Osteocyte (in vitro differentiated cells): ENCODE results near the gene C6orf52. TPM values are rescaled to one million over a fixed set of nuclear protein-coding genes. Genes with fewer than 3 reads are reported as not detected.

Experiments
- DNase-seq: peaks from one replicate; pipeline ENCODE4 v3.0.0; 2021; ENCODE audit warnings: mixed read lengths; ENCODE audit not compliant: unreplicated experiment; ENCODE audit errors: extremely low spot score
- H3K27ac Mint-ChIP-seq: one replicate; pipeline ENCODE4 v1.8.0; 2021; ENCODE audit warnings: mild to moderate bottlenecking, mixed read lengths; ENCODE audit not compliant: unreplicated experiment
- H3K27me3 Mint-ChIP-seq: one replicate; pipeline ENCODE4 v1.8.0; 2021; ENCODE audit warnings: mixed read lengths; ENCODE audit not compliant: unreplicated experiment
- H3K36me3 Mint-ChIP-seq: one replicate; pipeline ENCODE4 v1.8.0; 2021; ENCODE audit warnings: mixed read lengths; ENCODE audit not compliant: unreplicated experiment
- H3K4me1 Mint-ChIP-seq: one replicate; pipeline ENCODE4 v1.8.0; 2021; ENCODE audit warnings: mixed read lengths; ENCODE audit not compliant: unreplicated experiment
- H3K4me3 Mint-ChIP-seq: one replicate; pipeline ENCODE4 v1.8.0; 2021; ENCODE audit warnings: mild to moderate bottlenecking, moderate library complexity, mixed read lengths; ENCODE audit not compliant: unreplicated experiment
- H3K9me3 Mint-ChIP-seq: one replicate; pipeline ENCODE4 v1.8.0; 2021; ENCODE audit warnings: mixed read lengths; ENCODE audit not compliant: unreplicated experiment
- total RNA-seq: library from RNA; stranded (reverse); gene quantifications from 2 replicates; pipeline ENCODE4 v1.2.1, GENCODE V29; 2021
- TF ChIP-seq, protein P1 (sequence below): fragments of 200-600 bp; sonication (generic); IDR thresholded peaks from 2 replicates; pipeline ENCODE4 v1.5.0; 2021; ENCODE audit warnings: antibody characterized with exemption, mild to moderate bottlenecking, moderate library complexity

Gene C6orf52
- total RNA-seq, 1 donor from 2014 or later: 0.73 TPM

DNA sequence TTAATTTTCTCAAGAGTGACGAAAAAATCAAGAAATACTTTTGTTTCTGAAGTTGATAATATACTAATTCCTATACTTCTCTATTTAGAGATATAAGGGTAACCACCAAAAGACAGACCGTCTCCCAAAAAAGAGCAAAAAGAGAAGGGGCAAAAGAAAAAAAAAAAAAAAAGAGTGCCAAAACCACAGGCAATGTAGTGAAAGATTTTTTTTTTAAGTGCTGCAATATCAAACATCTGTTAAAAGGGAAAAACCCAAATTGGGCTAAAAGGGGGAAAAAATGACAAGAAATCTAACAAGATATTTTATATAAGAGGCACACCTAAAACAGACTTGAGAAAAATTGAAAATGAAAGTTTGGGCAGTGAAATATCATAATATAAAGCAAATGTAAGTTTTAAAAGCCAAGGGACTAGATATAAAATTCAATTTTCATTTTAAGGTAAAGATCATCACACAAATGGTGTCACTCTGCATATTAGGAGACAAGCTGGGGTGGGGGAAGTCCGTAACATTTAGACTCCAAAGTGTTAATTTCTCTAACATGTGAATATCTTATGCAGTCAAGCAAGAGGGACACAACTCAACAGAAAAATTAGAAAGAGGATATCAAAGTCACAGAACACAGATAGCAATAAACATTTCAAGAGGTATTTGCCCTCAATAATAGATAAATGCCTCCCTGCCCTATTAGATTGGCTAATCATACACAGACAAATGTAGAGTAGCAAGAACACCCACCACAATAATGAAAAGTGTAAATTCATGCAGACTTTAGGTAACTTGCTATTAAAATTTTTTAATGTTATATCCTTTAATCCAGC lies 9.1 kb downstream of the C6orf52 start:
- no peak overlapping the region for H3K27ac Mint-ChIP-seq
- no peaks in the 10 kb centered on the region for H3K36me3 Mint-ChIP-seq
- peaks cover 50% of the 10 kb centered on the region for H3K27me3 Mint-ChIP-seq
- no peaks in the 10 kb centered on the region for H3K9me3 Mint-ChIP-seq
- no peak for DNase-seq
- H3K4me3 Mint-ChIP-seq: no peak overlapping the region
- TF ChIP-seq, protein P1, sequence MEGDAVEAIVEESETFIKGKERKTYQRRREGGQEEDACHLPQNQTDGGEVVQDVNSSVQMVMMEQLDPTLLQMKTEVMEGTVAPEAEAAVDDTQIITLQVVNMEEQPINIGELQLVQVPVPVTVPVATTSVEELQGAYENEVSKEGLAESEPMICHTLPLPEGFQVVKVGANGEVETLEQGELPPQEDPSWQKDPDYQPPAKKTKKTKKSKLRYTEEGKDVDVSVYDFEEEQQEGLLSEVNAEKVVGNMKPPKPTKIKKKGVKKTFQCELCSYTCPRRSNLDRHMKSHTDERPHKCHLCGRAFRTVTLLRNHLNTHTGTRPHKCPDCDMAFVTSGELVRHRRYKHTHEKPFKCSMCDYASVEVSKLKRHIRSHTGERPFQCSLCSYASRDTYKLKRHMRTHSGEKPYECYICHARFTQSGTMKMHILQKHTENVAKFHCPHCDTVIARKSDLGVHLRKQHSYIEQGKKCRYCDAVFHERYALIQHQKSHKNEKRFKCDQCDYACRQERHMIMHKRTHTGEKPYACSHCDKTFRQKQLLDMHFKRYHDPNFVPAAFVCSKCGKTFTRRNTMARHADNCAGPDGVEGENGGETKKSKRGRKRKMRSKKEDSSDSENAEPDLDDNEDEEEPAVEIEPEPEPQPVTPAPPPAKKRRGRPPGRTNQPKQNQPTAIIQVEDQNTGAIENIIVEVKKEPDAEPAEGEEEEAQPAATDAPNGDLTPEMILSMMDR: no peak
- no peaks in the 10 kb centered on the region for H3K4me1 Mint-ChIP-seq

DNA sequence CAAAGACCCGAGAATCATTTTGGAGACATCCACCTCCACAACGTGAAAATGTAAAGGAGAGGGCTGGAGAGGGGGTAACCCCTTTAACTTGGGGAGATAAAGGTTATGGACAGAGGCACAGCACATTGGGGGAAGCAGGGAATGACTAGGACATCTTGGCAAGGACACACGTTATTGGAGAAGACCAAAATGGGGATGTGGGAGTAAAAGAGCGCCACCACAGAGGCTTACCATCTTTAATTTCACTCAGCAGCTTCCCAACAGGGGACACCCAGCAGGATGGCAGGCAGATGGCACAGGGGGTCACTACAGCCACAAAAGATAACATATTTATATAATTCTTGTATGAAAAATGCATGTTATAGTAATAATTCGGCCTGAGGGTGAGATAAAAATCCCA lies 9.8 kb downstream of the C6orf52 start:
- H3K36me3 Mint-ChIP-seq: no peaks in the 10 kb centered on the region
- H3K9me3 Mint-ChIP-seq: no peaks in the 10 kb centered on the region
- TF ChIP-seq, protein P1: no peak
- DNase-seq: no peak
- H3K27ac Mint-ChIP-seq: no peak overlapping the region
- peaks cover 51% of the 10 kb centered on the region for H3K27me3 Mint-ChIP-seq
- no peak overlapping the region for H3K4me3 Mint-ChIP-seq
- H3K4me1 Mint-ChIP-seq: no peaks in the 10 kb centered on the region

DNA sequence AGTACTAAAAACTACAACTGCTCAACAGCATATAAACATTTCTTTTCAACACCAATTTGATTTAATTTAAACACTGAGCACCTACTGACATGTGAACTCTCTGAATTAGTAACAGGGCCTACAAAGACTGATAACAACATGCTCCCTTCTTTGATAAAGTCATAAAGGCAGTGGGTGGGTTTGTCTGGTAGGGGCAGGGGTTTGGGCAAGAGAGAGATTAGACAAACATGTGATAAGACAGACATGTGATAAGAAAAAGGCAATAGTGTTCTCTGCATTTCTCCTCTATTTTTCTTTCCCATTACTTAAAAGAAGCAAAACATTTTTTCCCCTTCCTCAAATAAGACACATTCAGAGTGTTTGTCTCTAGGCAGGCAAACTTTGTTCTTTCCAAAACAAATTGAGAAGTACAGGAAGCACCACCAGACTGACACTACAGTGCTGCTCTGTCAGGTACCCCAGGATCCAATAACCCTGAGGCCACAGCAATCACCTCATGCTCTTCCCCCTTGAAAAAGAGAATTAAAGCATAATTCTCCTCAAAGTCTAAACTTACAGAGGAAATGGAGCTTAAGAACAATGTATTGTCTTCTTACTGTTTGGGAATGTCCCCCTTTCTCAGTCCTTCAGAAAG lies 11.9 kb downstream of the C6orf52 start:
- Mint-ChIP-seq H3K9me3 (no peaks in the 10 kb centered on the region), H3K36me3 (no peaks in the 10 kb centered on the region), H3K27me3 (peaks cover 43% of the 10 kb centered on the region), H3K27ac (no peak overlapping the region), H3K4me1 (no peaks in the 10 kb centered on the region), H3K4me3 (no peak overlapping the region)
- DNase-seq: no peak
- TF ChIP-seq, protein P1: no peak

DNA sequence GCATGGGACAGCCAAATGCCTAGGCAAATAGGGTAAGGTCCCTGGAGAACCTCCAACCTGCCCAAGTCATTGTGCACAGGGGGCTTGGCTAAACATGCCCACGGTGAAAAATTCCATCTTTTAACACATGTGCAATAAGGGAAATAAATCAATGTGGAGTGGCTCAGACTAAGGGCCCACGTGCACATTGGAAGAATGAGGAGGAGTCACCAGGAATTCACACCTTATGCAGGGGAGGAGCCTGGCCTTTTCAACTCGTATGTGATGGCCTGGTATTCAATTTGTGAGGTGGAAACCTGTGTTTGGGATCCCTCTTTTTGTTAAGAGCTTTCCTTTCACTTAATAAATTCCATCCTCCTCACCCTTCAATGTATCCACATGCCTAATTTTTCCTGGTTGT lies 12.6 kb downstream of the C6orf52 start:
- Mint-ChIP-seq H3K4me1 (no peaks in the 10 kb centered on the region), H3K27ac (no peak overlapping the region), H3K4me3 (no peak overlapping the region), H3K36me3 (no peaks in the 10 kb centered on the region), H3K9me3 (no peaks in the 10 kb centered on the region), H3K27me3 (peaks cover 37% of the 10 kb centered on the region)
- TF ChIP-seq, protein P1: no peak
- no peak for DNase-seq

DNA sequence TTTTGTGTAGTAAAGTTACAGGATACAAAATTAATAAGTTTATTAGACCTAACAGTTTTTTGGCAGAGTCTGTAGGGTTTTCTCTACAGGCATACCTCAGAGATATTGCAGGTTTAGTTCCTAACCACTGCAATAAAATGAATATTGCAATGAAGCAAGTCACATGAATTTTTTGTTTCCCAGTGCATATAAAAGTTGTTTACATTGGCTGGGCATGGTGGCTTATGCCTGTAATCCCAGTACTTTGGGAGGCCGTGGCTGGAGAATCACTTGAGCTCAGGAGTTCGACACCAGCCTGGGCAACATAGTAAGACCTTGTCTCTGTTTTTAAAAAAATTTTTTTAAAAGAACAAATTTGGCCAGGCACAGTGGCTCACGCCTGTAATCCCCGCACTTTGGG lies 16.0 kb downstream of the C6orf52 start:
- no peaks in the 10 kb centered on the region for H3K9me3 Mint-ChIP-seq
- H3K27me3 Mint-ChIP-seq: peaks cover 19% of the 10 kb centered on the region

More for the DNA sequence above, 16.0 kb downstream of the C6orf52 start:
- Mint-ChIP-seq H3K27ac (no peak overlapping the region), H3K4me3 (no peak overlapping the region), H3K4me1 (no peaks in the 10 kb centered on the region), H3K36me3 (no peaks in the 10 kb centered on the region)
- no peak for DNase-seq
- TF ChIP-seq, protein P1: no peak
